K562 (cell line): Measurements from ENCODE around the gene FOXD2. TPM values are rescaled to one million over a fixed set of nuclear protein-coding genes. Genes with fewer than 3 reads are reported as not detected.

Source experiments
- ADNP ChIP-seq: fragments of 200-800 bp; sonication (Bioruptor generic); IDR thresholded peaks from 2 replicates; pipeline ENCODE4 v1.6.1; 2016; ENCODE audit warnings: missing genetic modification characterization, missing compliant biosample characterization
- CEBPB ChIP-seq: fragments of 450-650 bp; IDR thresholded peaks from 2 replicates; pipeline ENCODE4 v1.6.1; 2016; ENCODE audit warnings: missing genetic modification characterization, missing compliant biosample characterization
- CTBP1 ChIP-seq: fragments of 450-650 bp; IDR thresholded peaks from 2 replicates; pipeline ENCODE4 v1.6.1; 2016; ENCODE audit warnings: borderline replicate concordance
- HMG20B ChIP-seq: fragments of 250-450 bp; sonication (Bioruptor Pico); IDR thresholded peaks from 2 replicates; pipeline ENCODE4 v1.5.0; 2021; ENCODE audit warnings: mild to moderate bottlenecking
- IFI16 ChIP-seq: fragments of 250-450 bp; sonication (Bioruptor Pico); IDR thresholded peaks from 2 replicates; pipeline ENCODE4 v2.1.2; 2022; ENCODE audit warnings: mild to moderate bottlenecking, inconsistent platforms
- KAT8 ChIP-seq: fragments of 450-650 bp; IDR thresholded peaks from 2 replicates; pipeline ENCODE4 v1.6.1; 2016; ENCODE audit warnings: low read depth, mild to moderate bottlenecking
- MEF2D ChIP-seq: conservative IDR thresholded peaks from 2 replicates; pipeline ENCODE4 v1.6.1; 2016; ENCODE audit warnings: low read depth, missing genetic modification characterization, missing compliant biosample characterization
- PRPF4 ChIP-seq: fragments of 200-400 bp; formaldehyde crosslinking; IDR thresholded peaks from one replicate; pipeline ENCODE4 v1.6.1; 2017; ENCODE audit warnings: low read length, low read depth, mild to moderate bottlenecking; ENCODE audit not compliant: insufficient read depth, poor library complexity, severe bottlenecking
- RBM22 ChIP-seq: fragments of 200-400 bp; formaldehyde crosslinking; IDR thresholded peaks from 2 replicates; pipeline ENCODE4 v1.6.1; 2018; ENCODE audit warnings: low read length, low read depth; ENCODE audit not compliant: poor library complexity, severe bottlenecking
- TAF7 ChIP-seq: fragments of 450-650 bp; IDR thresholded peaks from 2 replicates; pipeline ENCODE4 v1.6.1; 2016; ENCODE audit warnings: missing genetic modification characterization, missing compliant biosample characterization
- ZFP36 ChIP-seq: fragments of 150-350 bp; IDR thresholded peaks from 2 replicates; pipeline ENCODE4 v1.6.1; 2018; ENCODE audit warnings: low read length, low read depth; ENCODE audit not compliant: partially characterized antibody
- ZKSCAN1 ChIP-seq: fragments of 150-350 bp; IDR thresholded peaks from 2 replicates; pipeline ENCODE4 v1.6.1; 2016; ENCODE audit warnings: low read depth, low read length
- ZKSCAN3 ChIP-seq: fragments of 250-450 bp; sonication (Bioruptor Pico); IDR thresholded peaks from 2 replicates; pipeline ENCODE4 v1.4.0; 2020
- ZNF561 ChIP-seq: fragments of 450-650 bp; formaldehyde crosslinking; conservative IDR thresholded peaks from 2 replicates; pipeline ENCODE4 v1.4.0; 2020; ENCODE audit warnings: mild to moderate bottlenecking, moderate library complexity
- ZNF76 ChIP-seq: fragments of 250-450 bp; sonication (Bioruptor Pico); IDR thresholded peaks from 2 replicates; pipeline ENCODE4 v1.4.0; 2020; ENCODE audit warnings: mild to moderate bottlenecking, moderate library complexity, borderline replicate concordance
- polyA plus RNA-seq, 8 experiments: library from polyadenylated mRNA; depleted of rRNA in 4 of 8; stranded (reverse) in 5 of 8; unstranded in 3 of 8; fragments of >200 nt; fragmentation: Nextera tagmentation in 2 of 8; fragmentation: Illumina TruSeq in 1 of 8; extraction: Ambion mirVana in 2 of 8; extraction: Trizol in 1 of 8; gene quantifications; 2 replicates each; pipeline versions ENCODE4 v1.2.1 to v1.2.3, GENCODE V29; 2011 to 2014; ENCODE audit warnings: inconsistent platforms in 1 of 8, missing spikeins in 1 of 8
- total RNA-seq, 7 experiments: library from RNA; depleted of rRNA in 6 of 7; stranded (reverse); fragments of >200 nt in 6 of 7; fragmentation: Illumina TruSeq in 2 of 7; extraction: Trizol in 2 of 7; gene quantifications; 2 replicates each; pipeline versions ENCODE4 v1.2.1 to v1.2.3, GENCODE V29; 2011 to 2021; ENCODE audit warnings: low replicate concordance in 1 of 7
- TF ChIP-seq, protein P1 (sequence below), 2 experiments: fragments of 450-650 bp; IDR thresholded peaks; 2 replicates each; pipeline ENCODE4 v1.6.1; 2016
- TF ChIP-seq, protein P2 (sequence below): fragments of 250-450 bp; sonication (Bioruptor Pico); IDR thresholded peaks from 2 replicates; pipeline ENCODE4 v1.8.0; 2021; ENCODE audit warnings: mild to moderate bottlenecking, moderate library complexity
- TF ChIP-seq, protein P3 (sequence below): fragments of 250-450 bp; sonication (Bioruptor Pico); IDR thresholded peaks from 2 replicates; pipeline ENCODE4 v1.5.0; 2021
- TF ChIP-seq, protein P4 (sequence below): fragments of 250-450 bp; sonication (Bioruptor Pico); IDR thresholded peaks from 2 replicates; pipeline ENCODE4 v1.6.1; 2021; ENCODE audit warnings: mild to moderate bottlenecking
- TF ChIP-seq, protein P5 (sequence below): IDR thresholded peaks from 2 replicates; pipeline ENCODE4 v1.6.1; 2011; ENCODE audit not compliant: insufficient read length; ENCODE audit errors: extremely low read depth

Gene FOXD2
- total and polyA plus RNA-seq, 9 of the 15 experiments (the other 6 are each of a cell fraction or from before 2014, with no cell fraction given): 0.06 to 1.2 (median 0.22) TPM

DNA sequence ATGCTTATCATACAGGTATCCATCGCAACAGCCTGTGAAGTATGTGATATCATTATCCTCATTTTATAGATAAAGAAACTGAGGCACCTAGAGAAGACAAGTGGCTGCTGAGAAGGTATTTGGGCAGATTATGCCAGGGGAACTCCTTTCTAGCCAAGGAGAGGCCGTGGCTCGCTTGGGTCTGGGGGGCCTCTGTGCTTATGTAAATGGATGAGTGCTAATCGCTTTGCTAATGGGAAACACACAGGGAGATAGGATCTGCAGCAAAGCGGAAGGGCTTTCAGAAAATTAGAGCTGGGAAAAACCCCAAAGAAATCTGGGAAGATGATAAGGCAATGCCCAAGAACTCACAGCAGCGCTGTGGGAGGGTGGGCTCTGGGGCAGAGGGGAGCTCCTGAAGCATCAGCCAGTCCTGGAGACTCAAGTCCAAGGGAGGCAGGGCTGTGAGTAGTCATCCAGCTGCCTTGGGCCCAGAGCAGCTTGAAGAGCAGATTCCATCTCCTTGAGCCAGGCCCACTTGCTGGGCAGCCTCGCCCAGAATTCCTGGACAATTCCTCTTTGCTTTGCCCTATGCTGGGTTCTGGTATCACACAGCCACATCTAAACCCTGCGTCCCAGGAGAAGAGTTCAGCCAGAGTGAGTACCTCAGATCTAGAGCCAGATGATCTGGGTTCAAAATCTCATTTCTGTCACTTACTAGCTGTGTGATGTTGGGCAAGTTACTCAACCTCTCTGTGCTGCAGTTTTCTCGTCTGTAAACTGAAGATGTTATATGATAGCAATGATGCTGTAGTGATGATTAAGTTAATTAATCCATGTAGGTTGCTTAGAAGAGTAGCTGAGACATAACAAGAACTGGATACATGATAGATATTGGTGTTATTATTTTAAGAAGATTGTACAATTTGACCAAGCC, 36.7 kb downstream of the FOXD2 start (continued):
- no peak for TF ChIP-seq ZNF561 (CRISPR knock-in tag)
- TF ChIP-seq PRPF4: no peak
- no peak for TF ChIP-seq TAF7 (tag)
- TF ChIP-seq ZNF76: no peak
- TF ChIP-seq, protein P1, sequence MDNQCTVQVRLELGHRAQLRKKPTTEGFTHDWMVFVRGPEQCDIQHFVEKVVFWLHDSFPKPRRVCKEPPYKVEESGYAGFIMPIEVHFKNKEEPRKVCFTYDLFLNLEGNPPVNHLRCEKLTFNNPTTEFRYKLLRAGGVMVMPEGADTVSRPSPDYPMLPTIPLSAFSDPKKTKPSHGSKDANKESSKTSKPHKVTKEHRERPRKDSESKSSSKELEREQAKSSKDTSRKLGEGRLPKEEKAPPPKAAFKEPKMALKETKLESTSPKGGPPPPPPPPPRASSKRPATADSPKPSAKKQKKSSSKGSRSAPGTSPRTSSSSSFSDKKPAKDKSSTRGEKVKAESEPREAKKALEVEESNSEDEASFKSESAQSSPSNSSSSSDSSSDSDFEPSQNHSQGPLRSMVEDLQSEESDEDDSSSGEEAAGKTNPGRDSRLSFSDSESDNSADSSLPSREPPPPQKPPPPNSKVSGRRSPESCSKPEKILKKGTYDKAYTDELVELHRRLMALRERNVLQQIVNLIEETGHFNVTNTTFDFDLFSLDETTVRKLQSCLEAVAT (IDR thresholded peaks at IDR 0.05): no peak
- no peak for TF ChIP-seq CEBPB
- no peak for TF ChIP-seq HMG20B
- TF ChIP-seq, protein P2, sequence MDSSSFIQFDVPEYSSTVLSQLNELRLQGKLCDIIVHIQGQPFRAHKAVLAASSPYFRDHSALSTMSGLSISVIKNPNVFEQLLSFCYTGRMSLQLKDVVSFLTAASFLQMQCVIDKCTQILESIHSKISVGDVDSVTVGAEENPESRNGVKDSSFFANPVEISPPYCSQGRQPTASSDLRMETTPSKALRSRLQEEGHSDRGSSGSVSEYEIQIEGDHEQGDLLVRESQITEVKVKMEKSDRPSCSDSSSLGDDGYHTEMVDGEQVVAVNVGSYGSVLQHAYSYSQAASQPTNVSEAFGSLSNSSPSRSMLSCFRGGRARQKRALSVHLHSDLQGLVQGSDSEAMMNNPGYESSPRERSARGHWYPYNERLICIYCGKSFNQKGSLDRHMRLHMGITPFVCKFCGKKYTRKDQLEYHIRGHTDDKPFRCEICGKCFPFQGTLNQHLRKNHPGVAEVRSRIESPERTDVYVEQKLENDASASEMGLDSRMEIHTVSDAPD (CRISPR knock-in tag): no peak
- no peak for TF ChIP-seq RBM22
- TF ChIP-seq MEF2D (tag): no peak
- peak; percentile 88 for TF ChIP-seq ZFP36
- TF ChIP-seq, protein P3, sequence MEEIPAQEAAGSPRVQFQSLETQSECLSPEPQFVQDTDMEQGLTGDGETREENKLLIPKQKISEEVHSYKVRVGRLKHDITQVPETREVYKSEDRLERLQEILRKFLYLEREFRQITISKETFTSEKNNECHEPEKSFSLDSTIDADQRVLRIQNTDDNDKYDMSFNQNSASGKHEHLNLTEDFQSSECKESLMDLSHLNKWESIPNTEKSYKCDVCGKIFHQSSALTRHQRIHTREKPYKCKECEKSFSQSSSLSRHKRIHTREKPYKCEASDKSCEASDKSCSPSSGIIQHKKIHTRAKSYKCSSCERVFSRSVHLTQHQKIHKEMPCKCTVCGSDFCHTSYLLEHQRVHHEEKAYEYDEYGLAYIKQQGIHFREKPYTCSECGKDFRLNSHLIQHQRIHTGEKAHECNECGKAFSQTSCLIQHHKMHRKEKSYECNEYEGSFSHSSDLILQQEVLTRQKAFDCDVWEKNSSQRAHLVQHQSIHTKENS (CRISPR knock-in tag): no peak
- TF ChIP-seq, protein P4, sequence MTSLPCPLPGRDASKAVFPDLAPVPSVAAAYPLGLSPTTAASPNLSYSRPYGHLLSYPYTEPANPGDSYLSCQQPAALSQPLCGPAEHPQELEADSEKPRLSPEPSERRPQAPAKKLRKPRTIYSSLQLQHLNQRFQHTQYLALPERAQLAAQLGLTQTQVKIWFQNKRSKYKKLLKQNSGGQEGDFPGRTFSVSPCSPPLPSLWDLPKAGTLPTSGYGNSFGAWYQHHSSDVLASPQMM: no peak
- TF ChIP-seq ZKSCAN1: no peak
- TF ChIP-seq IFI16: no peak
- 0 out of 2 replicates have a peak, but pooled peaks have one; percentile 51 for TF ChIP-seq ADNP
- TF ChIP-seq ZKSCAN3: no peak
- no peak for TF ChIP-seq KAT8
- no peak for TF ChIP-seq CTBP1
- TF ChIP-seq, protein P5, sequence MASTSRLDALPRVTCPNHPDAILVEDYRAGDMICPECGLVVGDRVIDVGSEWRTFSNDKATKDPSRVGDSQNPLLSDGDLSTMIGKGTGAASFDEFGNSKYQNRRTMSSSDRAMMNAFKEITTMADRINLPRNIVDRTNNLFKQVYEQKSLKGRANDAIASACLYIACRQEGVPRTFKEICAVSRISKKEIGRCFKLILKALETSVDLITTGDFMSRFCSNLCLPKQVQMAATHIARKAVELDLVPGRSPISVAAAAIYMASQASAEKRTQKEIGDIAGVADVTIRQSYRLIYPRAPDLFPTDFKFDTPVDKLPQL: no peak
